HG03439 (cell line): ENCODE results near the gene MYBPH.

Source experiments
- ATAC-seq: cut with Tn5 transposase; IDR thresholded peaks from one replicate; pipeline ENCODE4 v1.9.1; 2021; ENCODE audit warnings: mild to moderate bottlenecking, moderate library complexity; ENCODE audit not compliant: unreplicated experiment

MYBPH gene

DNA sequence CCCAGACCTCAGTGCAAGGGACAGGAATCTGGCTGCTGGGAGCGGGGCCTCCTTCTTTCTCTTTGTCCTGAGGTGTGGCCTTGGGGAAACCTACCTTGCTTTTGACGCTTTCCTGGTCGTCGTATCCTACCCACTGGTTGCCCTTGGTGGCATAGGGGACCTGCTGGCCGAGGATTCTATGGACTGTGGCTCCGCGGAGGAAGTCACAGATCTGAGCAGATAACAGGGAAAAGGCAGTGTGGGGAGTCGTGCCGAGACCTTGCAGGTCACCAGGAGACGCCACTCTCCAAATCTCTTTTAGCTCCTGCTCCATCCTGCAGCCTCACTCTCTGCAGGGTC lies 4.0 kb upstream of the MYBPH start:
- ATAC-seq, result no peak

DNA sequence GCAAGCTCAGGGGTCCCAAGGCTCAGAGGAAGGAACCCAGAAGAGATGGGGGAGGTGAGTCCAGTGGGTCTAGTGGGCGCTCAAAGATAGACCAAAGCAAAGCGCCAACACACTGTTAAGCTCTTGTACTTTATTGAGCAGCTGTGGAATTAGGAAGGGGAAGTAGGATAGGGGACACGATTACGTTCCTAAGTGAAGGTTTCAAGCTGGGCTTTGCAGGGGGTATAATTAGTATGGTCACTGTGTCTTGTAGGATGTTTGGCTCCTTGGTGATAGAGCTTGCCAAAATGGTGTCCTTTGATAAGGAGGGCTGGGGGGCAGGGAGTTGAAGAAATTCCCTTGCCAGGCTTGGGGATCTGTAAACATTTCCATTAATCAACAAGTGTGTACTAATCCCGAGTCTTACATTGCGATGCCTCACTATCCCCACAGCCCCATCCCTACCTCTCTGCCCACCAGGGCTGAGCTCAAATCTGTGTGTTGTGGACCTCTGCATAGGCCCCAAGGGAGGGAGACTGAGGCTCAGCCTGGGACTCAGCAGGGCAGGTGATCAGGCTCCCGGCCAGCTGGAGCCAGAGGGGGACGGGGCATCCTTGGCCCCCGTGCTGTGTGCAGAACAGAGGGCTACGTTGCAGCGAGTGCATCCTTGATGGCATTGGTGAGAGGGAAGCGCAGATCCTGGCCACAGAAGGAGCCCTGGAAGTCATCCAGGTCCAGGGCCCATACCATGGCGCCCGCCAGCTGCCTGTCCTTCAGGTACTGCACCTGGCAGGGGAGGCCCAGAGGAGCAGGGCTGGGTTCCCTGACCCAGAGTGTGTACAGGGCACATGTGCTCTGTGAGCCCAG lies 3.4 kb upstream of the MYBPH start:
- ATAC-seq, result no peak

DNA sequence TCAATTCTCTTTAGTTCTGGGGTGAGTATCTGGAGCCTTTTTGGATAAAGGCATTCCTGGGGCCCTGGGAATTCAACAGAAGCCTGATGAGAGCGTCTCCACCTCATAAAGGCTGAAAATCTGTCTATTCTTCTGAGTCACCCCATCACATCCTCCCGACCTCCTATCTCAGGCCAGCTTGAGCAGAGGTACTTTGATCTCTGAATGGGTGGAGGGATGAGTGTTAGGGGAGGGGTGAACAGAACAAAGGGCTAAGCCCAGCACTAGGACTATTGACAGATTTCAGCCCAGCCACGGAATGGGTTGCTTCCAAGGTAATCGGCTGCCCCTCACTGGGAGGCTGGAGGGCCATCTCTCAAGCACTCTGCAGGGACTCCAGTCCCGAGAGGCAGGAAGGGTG lies 2.5 kb upstream of the MYBPH start:
- ATAC-seq, result no peak

DNA sequence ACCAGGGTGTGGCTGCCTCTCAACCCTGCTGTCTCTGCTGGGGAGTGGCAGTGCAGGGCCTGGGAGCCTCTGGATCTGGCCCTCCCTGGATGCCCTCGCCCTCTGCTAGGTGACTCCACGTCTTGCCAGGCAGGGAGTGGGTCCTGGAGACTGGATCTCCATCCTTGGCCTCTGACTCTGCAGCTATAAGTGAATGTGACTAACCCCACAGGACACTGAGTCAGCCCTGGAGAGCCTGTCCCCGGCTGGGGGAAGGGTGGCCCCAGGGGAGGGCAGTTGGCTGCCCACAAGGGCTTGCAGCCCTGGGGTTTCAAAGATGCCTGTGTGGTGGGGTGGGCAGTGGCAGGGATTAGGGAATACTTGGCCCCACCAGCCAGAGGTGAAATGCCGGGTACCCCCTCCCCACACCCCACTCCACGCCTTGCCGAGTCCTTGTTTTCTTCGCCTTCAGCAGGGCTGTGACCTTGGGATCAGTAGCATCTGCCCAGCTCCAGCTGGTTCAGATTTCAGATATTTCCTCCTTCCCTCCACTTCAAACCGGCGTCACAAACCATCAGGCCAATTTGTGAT lies 1.9 kb upstream of the MYBPH start:
- ATAC-seq, result no peak

DNA sequence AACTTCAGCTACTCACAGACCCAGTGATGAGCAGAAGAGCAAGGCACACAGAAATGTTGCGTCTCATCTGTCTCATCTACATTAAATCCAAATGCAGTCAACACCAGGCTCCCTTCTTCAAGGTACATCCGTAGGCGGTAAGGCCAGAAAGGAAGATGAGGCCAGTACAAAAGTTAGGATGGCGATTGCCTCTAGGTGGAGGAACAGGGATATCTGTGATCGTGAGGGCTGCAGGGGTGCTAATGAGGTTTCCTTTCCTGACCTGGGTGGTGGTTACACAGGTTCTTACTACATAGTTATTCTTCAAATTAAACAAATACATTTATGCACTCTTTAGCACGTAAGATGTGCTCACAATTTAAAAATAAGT lies 1.4 kb upstream of the MYBPH start:
- no peak for ATAC-seq

DNA sequence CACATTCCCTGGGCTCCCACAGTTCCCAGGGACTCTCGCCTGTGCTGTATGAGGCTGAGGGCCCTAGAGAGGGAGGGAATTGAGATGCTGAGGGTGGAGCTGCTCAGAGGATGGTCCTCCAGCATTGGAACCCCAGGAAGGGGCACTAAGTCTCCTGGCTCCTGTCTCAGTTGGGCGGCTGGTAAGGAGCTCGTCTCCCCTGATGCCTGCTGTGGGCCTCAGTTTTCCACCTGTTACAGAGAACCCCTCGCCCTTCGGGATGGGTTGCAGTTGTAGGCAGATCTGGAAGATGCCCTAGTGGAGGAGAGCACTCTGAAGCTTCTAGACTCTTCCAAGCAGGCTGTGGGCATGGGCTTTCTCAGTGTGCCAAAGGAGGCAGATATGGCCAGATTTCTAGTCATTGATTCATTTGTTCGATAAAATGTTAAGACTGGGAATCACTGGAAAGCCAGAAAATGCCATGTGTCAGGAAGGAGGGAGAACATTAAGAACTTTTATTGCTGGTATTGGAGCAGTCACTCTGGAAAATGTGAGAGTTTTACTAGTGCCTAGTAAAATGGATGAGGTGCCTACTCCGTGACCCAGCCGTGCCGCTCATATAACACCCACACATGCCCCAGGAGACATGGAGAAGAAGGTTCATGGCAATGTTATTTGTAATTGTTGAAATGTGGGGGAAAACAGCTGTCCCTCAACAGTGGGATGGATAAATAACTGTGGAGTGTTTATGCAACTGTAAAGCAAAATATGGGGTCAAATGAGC lies 828 bp upstream of the MYBPH start:
- ATAC-seq, result no peak

DNA sequence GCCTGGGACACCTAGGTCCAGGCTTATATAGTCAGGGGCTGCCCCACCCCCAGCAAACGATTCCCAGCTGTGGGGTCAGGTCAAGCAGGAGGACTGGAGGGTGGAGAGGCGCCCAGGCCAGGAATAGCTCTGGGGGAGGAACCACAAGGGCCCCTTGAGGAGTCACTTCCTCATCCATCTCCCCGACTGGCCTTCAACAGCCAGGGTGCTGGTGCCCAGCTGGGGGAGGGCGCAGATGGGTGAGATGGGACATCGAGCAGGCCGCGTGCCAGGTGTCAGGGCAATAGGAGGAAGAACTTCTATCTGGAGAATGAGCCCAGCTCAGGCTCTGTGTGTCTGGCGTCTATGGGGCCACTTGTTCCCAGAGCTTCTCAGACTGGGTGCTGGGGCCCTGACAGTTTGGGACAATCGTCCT lies 208 bp upstream of the MYBPH start:
- ATAC-seq, result no peak

DNA sequence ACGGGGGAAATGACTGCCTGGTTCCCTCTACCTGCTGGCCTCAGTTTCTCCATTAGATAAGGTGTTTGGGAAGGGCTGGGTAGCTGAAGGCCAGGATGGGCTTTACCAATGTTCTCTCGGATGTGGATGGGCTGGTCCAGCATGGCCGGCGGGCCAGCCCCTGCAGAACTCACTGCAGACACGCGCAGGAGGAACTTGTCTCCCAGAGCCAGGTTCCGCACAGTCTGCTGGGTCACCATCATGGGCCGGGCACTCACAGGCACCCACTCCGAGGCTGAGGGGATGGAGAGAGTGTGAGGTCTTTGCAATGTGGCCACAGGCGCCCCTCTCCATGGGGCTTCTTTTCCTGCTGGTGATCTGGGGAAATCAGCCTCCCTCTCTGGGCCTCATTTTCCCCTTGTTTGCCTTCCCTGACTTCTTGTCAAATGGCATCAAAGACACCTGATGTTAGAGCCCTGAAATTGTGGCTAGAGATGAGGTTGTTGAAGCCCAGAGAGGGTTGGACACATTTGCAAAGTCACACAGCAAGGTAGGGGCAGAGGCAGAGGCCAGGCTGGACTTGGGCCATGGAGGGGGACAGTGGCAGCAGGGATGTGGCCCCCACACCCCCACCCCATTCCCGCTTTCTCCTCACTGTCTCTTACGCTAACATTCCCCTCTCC lies 1.2 kb downstream of the MYBPH start:
- no peak for ATAC-seq

DNA sequence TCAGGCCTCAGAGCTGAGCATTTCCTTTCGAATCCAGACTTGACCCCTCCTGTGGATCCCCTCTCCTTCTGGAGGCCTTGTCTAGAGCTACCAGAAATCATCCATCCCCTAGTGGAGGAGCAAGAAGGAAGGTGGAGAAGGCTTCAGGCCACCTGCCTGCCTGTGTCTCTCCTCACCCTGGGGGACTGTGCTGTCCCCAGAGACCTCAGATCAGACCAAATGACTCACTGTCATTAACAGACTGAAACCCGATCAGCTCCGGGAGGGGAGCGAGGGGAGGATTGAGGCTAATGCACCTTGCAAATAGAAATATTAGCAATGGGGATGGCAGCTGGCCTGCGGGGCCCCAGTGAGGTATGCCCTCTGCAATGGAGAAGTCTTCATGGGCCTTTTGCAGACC lies 2.1 kb downstream of the MYBPH start:
- no peak for ATAC-seq

DNA sequence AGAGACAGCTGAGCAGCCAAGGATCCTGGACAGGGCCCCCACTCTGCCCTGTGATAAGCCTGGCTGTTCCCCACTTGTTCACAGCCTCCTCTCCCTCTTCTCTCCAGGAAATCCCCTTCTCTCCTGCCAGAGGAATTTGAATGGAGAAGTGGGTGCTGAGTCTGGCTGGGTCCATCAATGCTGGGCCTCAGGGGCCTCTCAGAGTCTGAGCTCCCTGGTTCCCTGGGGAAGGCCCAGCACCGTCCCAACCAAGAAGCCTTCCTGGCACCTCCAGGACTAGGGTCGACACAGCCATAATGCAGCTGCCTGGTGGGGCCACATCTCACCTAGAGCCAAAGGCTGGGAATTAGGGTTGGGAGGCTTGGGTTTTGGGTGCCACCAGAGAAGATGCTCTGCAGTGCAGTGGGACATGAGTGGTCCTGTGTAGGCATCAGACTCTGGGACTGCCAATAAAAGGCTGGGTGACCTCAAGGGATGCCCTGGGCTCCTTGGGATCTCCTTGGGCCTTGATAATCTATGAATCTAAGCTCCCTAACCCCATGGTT lies 2.5 kb downstream of the MYBPH start:
- ATAC-seq, result no peak

DNA sequence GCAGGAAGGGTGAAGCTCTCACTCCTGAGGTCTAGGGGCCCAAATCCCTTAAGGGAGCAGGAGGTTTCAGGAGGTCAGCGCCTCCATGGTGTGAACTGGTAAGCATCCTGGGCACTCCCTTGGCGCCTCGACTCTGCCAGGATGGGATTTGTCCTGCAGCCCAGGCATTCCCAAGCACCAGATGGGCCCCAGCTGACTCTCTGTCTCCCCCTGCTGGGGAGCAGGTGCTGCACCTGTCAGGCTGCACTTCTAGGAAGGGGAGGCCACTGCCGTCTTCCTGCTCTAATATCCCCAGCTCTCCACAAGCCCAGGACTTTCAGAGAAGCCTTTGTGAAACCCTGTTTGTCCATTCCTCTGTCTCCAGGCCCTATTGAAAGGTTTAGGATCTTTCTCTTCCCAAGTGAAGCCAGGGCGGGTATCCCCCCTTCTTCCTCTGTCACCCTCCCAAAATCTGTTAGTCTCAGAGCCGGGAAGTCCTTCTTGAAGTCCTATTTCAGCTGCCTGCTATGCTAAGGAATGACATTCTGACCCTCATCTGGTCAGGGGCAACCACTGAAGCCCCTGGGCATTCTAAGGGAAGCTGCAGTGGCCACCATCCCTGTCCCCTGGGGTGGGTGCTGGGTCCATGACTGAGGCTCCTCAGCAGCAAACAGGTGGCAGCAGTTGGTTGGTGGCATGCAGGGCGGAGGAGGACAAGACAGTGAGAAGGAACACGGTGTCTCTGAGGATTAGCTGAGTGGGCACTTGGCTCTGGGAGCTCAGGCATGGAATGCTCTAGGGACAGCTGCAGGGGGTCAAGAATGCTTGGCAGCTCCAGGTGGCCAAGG lies 3.2 kb downstream of the MYBPH start:
- no peak for ATAC-seq

DNA sequence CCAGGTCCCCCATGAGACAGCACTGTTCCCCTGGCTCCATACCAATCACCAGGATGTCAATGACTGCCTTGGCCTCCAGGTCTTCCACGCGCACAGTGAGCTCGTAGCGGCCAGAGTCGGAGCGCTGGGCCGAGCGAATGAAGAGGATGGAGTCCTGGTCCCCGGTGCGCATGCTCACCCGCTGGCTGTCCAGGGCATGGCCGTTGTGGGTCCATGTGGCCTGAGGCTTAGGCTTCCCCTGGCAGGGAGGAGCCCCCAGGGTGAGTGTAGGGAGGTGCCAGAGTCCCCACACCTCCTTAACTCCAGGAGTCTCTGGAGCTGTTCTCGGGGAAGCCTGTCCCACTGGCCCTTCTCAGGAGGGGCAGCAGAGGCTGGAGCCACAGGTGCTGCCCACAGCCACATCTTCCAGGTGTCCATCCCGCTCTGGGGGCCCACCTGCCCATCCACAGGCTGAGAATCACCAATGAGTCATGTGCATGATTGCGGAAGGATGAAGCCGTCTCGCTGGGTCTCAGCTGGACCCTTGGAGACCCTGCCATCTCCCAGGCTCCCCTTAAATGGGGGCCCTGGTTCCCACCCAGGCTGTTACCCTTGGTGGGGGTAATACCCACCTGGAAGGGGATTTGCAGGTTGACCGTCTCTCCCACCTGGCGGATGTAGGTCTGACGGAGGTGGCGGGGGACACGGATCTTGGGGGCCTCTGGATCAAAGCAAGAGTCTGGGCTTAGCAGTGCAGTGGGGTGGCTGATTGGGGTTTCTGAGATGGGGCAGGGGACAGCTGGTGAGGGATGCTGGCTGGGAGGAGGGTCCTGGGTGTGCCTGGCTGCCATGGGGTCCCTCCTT lies 4.1 kb downstream of the MYBPH start:
- no peak for ATAC-seq

DNA sequence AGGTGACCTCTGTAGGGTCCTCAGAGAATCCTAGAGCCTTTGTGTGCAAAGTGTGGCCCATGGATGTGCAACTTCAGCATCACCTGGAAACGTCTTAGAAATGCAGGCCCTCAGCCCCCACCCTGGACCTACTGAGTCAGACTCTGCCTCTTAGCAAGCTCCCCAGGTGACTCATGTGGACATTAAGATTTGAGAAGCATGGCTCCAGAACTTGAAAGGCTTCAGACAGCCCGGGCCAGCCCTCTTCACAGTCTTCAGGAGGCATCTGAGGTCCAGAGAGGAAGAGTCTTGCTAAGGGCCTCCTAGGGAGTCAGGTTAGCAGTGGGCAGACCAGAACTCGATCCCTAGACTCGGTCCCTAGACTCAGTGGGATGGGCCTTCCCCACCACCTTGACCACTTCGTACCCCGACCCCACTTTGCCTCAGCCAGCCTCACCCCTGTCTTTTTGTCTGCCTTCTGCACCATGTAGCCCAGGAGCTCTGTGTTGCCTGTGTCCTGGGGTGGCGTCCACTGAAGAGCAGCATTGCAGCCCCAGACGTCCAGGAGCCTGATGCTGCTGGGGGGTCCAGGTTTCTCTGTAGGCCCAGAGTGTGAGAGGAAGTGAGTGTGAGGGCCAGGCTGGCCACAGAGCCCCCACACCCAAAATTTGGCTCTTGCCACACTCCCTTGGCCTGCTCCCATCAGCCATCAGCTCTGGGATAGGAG lies 4.8 kb downstream of the MYBPH start:
- ATAC-seq, result no peak

DNA sequence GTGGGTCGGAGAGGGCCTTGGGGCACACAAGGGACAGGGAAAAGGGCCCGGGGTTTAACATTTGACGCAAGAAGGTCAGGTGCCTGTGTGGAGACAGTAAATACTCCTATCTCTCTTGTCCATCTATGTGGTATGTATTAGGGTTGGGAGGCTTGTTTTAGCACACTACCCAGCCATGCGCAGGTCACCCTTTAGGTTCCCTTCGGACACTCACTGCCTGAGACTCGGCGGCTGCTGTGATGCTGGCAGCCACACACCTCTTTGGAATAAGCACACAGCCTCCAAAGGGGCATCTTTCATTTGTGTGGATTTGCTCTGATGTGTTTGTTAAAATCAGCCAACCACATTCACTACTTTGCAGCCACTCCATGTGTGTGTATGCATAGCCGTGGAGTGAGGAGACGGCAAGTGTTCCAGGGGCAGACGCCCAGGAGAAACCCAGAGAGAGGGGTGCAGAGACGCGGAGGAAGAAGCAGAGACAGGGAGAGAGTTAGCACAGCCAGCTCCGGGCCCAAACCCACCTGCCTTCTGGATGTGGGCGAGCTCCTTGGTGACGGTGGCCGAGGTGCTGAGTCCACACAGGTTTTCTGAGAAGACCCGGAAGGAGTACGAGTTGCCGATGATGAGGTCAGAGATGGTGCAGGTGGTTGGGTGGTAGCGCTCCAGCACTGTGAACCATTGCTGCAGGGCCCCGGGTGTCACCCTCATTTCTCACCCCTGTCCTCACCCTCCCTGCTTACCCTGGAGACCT lies 5.7 kb downstream of the MYBPH start:
- ATAC-seq, result no peak

DNA sequence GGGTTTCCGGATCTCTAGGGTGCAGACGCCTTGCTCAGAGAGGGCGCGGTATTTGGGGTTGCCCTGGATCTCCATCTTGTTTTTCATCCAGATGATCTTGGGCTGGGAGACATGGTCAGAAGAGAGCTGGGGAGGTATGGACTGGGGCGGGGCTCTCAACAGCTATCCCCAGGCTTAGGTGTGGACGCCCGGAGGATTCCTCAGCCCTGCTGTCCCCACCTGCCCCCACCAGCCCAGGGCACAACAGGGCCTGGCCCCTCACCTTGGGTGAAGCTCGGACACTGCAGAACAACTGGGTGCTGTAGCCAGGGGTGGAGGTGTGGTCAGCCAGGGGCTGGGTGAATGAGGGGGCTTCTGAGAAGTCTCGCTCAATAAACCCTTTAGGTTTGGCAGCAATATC lies 6.6 kb downstream of the MYBPH start:
- no peak for ATAC-seq

DNA sequence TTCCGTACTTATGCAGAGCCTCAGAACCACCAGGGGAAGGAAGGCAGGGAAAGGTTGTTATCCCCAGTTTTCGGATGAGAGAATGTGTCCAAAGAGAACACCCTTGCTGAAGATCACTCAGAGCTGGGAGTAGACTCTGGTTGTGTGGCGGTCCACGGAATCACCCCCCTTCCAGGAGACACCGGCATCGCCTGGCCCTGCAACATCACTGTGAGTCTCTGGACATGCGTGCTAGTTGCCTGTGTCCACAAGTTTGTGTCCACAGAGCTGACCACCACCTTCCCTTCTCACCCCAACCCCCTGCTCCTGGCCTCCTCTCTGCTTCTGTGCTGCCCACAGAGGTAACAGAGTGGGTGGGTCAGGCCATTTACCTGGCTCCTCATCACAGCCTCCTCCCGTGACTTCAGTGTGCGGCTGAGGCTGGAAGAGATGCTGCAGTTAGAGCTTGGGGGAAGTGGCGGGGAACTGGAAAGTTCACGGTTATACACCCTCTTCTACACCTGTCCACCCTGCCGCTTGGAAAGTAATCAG lies 7.3 kb downstream of the MYBPH start:
- no peak for ATAC-seq

DNA sequence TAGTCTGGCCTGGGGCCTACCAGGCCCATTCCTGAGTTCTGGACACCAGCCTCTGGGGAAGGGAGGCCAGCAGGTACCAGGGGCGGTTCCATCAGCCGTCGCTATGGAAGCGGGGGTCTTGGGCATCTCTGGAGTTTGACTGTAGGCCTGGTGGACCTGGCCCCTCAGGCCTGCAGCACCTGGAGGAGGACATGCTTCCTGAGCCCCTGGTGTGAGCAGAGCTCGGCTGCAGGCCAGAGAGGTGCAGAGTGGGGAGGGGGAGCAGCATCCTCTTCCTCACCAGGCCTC lies 7.8 kb downstream of the MYBPH start:
- no peak for ATAC-seq
